Liver (tissue), 3 donors: ENCODE data around the gene ARV1.

ENCODE experiments used
- ATF3 ChIP-seq: IDR thresholded peaks from 2 replicates; pipeline ENCODE4 v1.6.1; 2016; ENCODE audit warnings: antibody characterized with exemption
- CTCF ChIP-seq: fragments of 150-350 bp; IDR thresholded peaks from 2 replicates; pipeline ENCODE4 v1.5.1; 2017; ENCODE audit warnings: improper control_type of control experiment, low read depth, low read length; ENCODE audit not compliant: missing input control
- FOXA1 ChIP-seq: IDR thresholded peaks from 2 replicates; pipeline ENCODE4 v1.6.1; 2016; ENCODE audit warnings: antibody characterized with exemption
- GABPA ChIP-seq, 2 donors: IDR thresholded peaks in 1 of 2; conservative IDR thresholded peaks in 1 of 2; 2 replicates each; pipeline ENCODE4 v1.6.1; 2016; ENCODE audit warnings: antibody characterized with exemption in 2 of 2, mild to moderate bottlenecking in 1 of 2, moderate library complexity in 1 of 2
- JUND ChIP-seq, 2 donors: IDR thresholded peaks; 2 replicates each; pipeline ENCODE4 v1.6.1; 2016; ENCODE audit warnings: antibody characterized with exemption in 2 of 2
- RAD21 ChIP-seq, 2 donors: IDR thresholded peaks; 2 replicates each; pipeline ENCODE4 v1.6.1; 2016; ENCODE audit warnings: antibody characterized with exemption in 2 of 2, mild to moderate bottlenecking in 2 of 2
- REST ChIP-seq: IDR thresholded peaks from 2 replicates; pipeline ENCODE4 v1.6.1; 2016; ENCODE audit warnings: antibody characterized with exemption, mild to moderate bottlenecking
- SP1 ChIP-seq: IDR thresholded peaks from 2 replicates; pipeline ENCODE4 v1.6.1; 2018; ENCODE audit warnings: antibody characterized with exemption, mild to moderate bottlenecking
- YY1 ChIP-seq: IDR thresholded peaks from 2 replicates; pipeline ENCODE4 v1.6.1; 2016; ENCODE audit warnings: antibody characterized with exemption, mild to moderate bottlenecking
- donor health status: healthy.
- donor health status: healthy.

- no peak for TF ChIP-seq CTCF
- TF ChIP-seq YY1: no peak
- no peak for TF ChIP-seq RAD21 (IDR thresholded peaks at IDR 0.05)
- TF ChIP-seq REST: no peak
- TF ChIP-seq FOXA1: no peak
- no peak for TF ChIP-seq SP1
- no peak for TF ChIP-seq ATF3
- no peak for TF ChIP-seq GABPA (IDR thresholded peaks at IDR 0.05 in 1 of 2, conservative IDR thresholded peaks at IDR 0.05 in 1 of 2)
- no peak for TF ChIP-seq JUND (IDR thresholded peaks at IDR 0.05)
Measured at GRCh38 chr1:230985711-230986110, 6.8 kb downstream of the ARV1 start.
